HEK293 (cell line): ENCODE measurements around the gene KIRREL3.
A peak's percentile ranks its signal among the peaks of the same experiment; 100 is the strongest.

Experiments
- CTCF ChIA-PET: fragments of 350-600 bp; formaldehyde crosslinking; extraction: SDS; loops from one replicate; lab custom pipeline; 2021; ENCODE audit warnings: antibody characterized with exemption; lab: Yijun Ruan, JAX
- POLR2A ChIA-PET: fragments of 300-600 bp; formaldehyde crosslinking; extraction: SDS; loops from one replicate; lab custom pipeline; 2020; ENCODE audit warnings: antibody characterized with exemption, inconsistent platforms; lab: Yijun Ruan, JAX
- H3K27ac ChIP-seq: fragments of 200-500 bp; sonication (Bioruptor generic); 2 replicates; pipeline ENCODE4 v1.5.1; 2014; ENCODE audit warnings: low read depth, low read length, control low read depth, inconsistent platforms; ENCODE audit errors: extremely low read depth
- H3K36me3 ChIP-seq, 2 experiments: fragments of 200-500 bp in 1 of 2; sonication (Bioruptor generic) in 1 of 2; 1 replicate in 1 of 2; 2 replicates in 1 of 2; pipeline ENCODE4 v1.5.1; 2014 to 2017; ENCODE audit warnings: inconsistent platforms in 2 of 2, low read length in 2 of 2; ENCODE audit not compliant: control insufficient read depth in 2 of 2, insufficient read depth in 1 of 2
- H3K4me1 ChIP-seq: fragments of 200-500 bp; sonication (Bioruptor generic); 2 replicates; pipeline ENCODE4 v1.5.1; 2014; ENCODE audit warnings: mild to moderate bottlenecking, low read length, inconsistent platforms; ENCODE audit not compliant: control insufficient read depth, insufficient read depth
- H3K4me3 ChIP-seq: 2 replicates; pipeline ENCODE4 v1.5.1; 2011; ENCODE audit warnings: low read depth, mild to moderate bottlenecking, control low read depth, low read length, moderate library complexity
- H3K9me3 ChIP-seq: fragments of 200-500 bp; sonication (Bioruptor generic); 2 replicates; pipeline ENCODE4 v1.5.1; 2014; ENCODE audit warnings: low read depth, low read length, inconsistent platforms; ENCODE audit not compliant: control insufficient read depth, insufficient read depth
- BCL11B ChIP-seq: fragments of 450-650 bp; formaldehyde crosslinking; IDR thresholded peaks from 2 replicates; pipeline ENCODE4 v1.5.1; 2016; ENCODE audit warnings: low read depth, missing biosample characterization, missing genetic modification characterization
- EGR2 ChIP-seq: fragments of 450-650 bp; formaldehyde crosslinking; IDR thresholded peaks from 2 replicates; pipeline ENCODE4 v1.5.1; 2016; ENCODE audit warnings: low read depth, missing biosample characterization, missing genetic modification characterization
- FEZF1 ChIP-seq: fragments of 450-650 bp; formaldehyde crosslinking; IDR thresholded peaks from 2 replicates; pipeline ENCODE4 v1.5.1; 2016; ENCODE audit warnings: missing biosample characterization, missing genetic modification characterization
- GLI4 ChIP-seq: fragments of 450-650 bp; formaldehyde crosslinking; IDR thresholded peaks from 2 replicates; pipeline ENCODE4 v1.5.1; 2016; ENCODE audit warnings: missing biosample characterization, missing genetic modification characterization
- REPIN1 ChIP-seq: fragments of 450-650 bp; formaldehyde crosslinking; IDR thresholded peaks from 2 replicates; pipeline ENCODE4 v1.5.1; 2017; ENCODE audit warnings: missing biosample characterization, missing genetic modification characterization, low read depth
- ZFP3 ChIP-seq: fragments of 450-650 bp; formaldehyde crosslinking; IDR thresholded peaks from 2 replicates; pipeline ENCODE4 v1.5.1; 2016; ENCODE audit warnings: low read depth, missing biosample characterization, missing genetic modification characterization
- ZNF121 ChIP-seq: fragments of 450-650 bp; formaldehyde crosslinking; IDR thresholded peaks from 2 replicates; pipeline ENCODE4 v1.5.1; 2016; ENCODE audit warnings: missing biosample characterization, missing genetic modification characterization
- ZNF132 ChIP-seq: fragments of 450-650 bp; formaldehyde crosslinking; IDR thresholded peaks from 2 replicates; pipeline ENCODE4 v1.5.1; 2017; ENCODE audit warnings: missing biosample characterization, missing genetic modification characterization, borderline replicate concordance
- ZNF133 ChIP-seq: fragments of 450-650 bp; formaldehyde crosslinking; IDR thresholded peaks from 2 replicates; pipeline ENCODE4 v1.5.1; 2016; ENCODE audit warnings: missing biosample characterization, missing genetic modification characterization
- ZNF174 ChIP-seq: fragments of 450-650 bp; formaldehyde crosslinking; IDR thresholded peaks from 2 replicates; pipeline ENCODE4 v1.5.0; 2017; ENCODE audit warnings: missing biosample characterization, mild to moderate bottlenecking, missing genetic modification characterization
- ZNF274 ChIP-seq, 2 experiments: fragments of 200-500 bp in 1 of 2; fragments of 450-650 bp in 1 of 2; sonication (Bioruptor generic) in 1 of 2; formaldehyde crosslinking in 1 of 2; IDR thresholded peaks; 2 replicates each; pipeline versions ENCODE4 v1.5.1 to v1.6.1; 2014 to 2016; ENCODE audit warnings: borderline replicate concordance in 1 of 2, inconsistent platforms in 1 of 2, low read length in 1 of 2, missing biosample characterization in 1 of 2, missing genetic modification characterization in 1 of 2
- ZNF302 ChIP-seq: fragments of 450-650 bp; formaldehyde crosslinking; IDR thresholded peaks from 2 replicates; pipeline ENCODE4 v1.5.1; 2016; ENCODE audit warnings: missing biosample characterization, missing genetic modification characterization, low read depth
- ZNF521 ChIP-seq: fragments of 450-650 bp; formaldehyde crosslinking; IDR thresholded peaks from 2 replicates; pipeline ENCODE4 v1.5.1; 2017; ENCODE audit warnings: missing biosample characterization, mild to moderate bottlenecking, missing genetic modification characterization
- ZNF621 ChIP-seq: fragments of 450-650 bp; formaldehyde crosslinking; IDR thresholded peaks from 2 replicates; pipeline ENCODE4 v1.5.1; 2017; ENCODE audit warnings: missing biosample characterization, missing genetic modification characterization
- ZNF785 ChIP-seq: fragments of 450-650 bp; formaldehyde crosslinking; IDR thresholded peaks from 2 replicates; pipeline ENCODE4 v1.5.1; 2016; ENCODE audit warnings: missing biosample characterization, missing genetic modification characterization
- TF ChIP-seq, protein P1 (sequence below): fragments of 450-650 bp; formaldehyde crosslinking; IDR thresholded peaks from 2 replicates; pipeline ENCODE4 v1.5.1; 2016; ENCODE audit warnings: missing biosample characterization, missing genetic modification characterization
- TF ChIP-seq, protein P2 (sequence below): fragments of 450-650 bp; formaldehyde crosslinking; IDR thresholded peaks from 2 replicates; pipeline ENCODE4 v1.5.1; 2016; ENCODE audit warnings: missing biosample characterization, missing genetic modification characterization

KIRREL3 gene

DNA sequence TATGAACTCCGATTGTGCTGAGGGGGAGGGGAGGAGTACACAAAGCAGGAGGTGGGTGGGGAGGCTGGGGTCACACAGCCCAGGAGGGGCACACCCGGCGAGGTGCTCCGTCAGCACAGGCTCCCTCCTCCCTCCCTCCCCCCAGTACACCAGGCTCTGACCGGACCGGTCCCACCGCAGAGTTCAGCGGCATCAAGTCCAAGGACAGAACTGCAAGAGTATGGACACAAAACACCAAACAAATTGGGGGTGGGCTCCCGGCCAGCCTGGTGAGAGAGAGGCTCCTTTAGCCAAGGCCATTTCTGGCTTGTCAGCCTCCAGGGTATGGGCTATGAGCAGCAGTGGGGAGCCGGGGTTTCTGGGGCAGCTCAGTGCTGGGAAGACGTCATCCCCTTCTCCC, 576.8 kb downstream of the KIRREL3 start:
- no peaks in the 10 kb centered on the region for H3K4me1 ChIP-seq
- no peaks in the 10 kb centered on the region for H3K9me3 ChIP-seq
- no peaks in the 10 kb centered on the region for H3K36me3 ChIP-seq
- CTCF ChIA-PET: interaction anchor here (1.5 to 1.6 kb wide), 2 partner anchors 17 to 57 kb away, joined by 3 to 5 read pairs; no protein-coding TSS in a partner anchor
- POLR2A ChIA-PET: interaction anchor here (0.7 kb wide), 1 partner anchor 49 kb away, joined by 5 read pairs; no protein-coding TSS in a partner anchor
- no peak overlapping the region for H3K4me3 ChIP-seq
- no peak overlapping the region for H3K27ac ChIP-seq
- TF ChIP-seq ZNF132: no peak
- TF ChIP-seq ZFP3 (tag by site-specific recombination): no peak
- TF ChIP-seq, protein P1, sequence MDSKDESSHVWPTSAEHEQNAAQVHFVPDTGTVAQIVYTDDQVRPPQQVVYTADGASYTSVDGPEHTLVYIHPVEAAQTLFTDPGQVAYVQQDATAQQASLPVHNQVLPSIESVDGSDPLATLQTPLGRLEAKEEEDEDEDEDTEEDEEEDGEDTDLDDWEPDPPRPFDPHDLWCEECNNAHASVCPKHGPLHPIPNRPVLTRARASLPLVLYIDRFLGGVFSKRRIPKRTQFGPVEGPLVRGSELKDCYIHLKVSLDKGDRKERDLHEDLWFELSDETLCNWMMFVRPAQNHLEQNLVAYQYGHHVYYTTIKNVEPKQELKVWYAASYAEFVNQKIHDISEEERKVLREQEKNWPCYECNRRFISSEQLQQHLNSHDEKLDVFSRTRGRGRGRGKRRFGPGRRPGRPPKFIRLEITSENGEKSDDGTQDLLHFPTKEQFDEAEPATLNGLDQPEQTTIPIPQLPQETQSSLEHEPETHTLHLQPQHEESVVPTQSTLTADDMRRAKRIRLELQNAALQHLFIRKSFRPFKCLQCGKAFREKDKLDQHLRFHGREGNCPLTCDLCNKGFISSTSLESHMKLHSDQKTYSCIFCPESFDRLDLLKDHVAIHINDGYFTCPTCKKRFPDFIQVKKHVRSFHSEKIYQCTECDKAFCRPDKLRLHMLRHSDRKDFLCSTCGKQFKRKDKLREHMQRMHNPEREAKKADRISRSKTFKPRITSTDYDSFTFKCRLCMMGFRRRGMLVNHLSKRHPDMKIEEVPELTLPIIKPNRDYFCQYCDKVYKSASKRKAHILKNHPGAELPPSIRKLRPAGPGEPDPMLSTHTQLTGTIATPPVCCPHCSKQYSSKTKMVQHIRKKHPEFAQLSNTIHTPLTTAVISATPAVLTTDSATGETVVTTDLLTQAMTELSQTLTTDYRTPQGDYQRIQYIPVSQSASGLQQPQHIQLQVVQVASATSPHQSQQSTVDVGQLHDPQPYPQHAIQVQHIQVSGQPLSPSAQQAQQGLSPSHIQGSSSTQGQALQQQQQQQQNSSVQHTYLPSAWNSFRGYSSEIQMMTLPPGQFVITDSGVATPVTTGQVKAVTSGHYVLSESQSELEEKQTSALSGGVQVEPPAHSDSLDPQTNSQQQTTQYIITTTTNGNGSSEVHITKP: no peak
- TF ChIP-seq, protein P2, sequence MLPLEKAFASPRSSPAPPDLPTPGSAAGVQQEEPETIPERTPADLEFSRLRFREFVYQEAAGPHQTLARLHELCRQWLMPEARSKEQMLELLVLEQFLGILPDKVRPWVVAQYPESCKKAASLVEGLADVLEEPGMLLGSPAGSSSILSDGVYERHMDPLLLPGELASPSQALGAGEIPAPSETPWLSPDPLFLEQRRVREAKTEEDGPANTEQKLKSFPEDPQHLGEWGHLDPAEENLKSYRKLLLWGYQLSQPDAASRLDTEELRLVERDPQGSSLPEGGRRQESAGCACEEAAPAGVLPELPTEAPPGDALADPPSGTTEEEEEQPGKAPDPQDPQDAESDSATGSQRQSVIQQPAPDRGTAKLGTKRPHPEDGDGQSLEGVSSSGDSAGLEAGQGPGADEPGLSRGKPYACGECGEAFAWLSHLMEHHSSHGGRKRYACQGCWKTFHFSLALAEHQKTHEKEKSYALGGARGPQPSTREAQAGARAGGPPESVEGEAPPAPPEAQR (tag by site-specific recombination): no peak
- TF ChIP-seq ZNF785 (tag by site-specific recombination): no peak
- no peak for TF ChIP-seq ZNF121

DNA sequence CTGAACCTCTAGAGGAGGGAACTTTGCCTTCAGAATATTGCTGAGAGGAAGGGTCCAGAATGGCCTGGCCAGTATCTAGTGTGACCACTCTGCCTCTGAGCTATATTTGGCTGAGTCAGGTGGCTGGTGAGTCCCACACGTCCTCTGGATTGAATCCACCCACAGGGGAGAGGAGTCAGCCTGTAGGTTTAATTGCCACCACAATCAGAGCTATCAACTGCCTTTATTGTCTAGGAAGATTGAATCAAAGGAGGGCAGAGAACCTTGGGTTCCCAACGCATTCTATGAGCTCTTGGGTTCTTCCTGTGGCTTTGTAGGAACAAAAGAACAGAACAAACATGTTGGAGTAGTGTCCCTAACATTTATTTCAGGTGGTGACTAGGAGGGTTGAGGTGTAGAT, 577.4 kb downstream of the KIRREL3 start:
- ChIA-PET POLR2A (interaction anchor here (0.7 kb wide), 1 partner anchor 49 kb away, joined by 5 read pairs; no protein-coding TSS in a partner anchor), CTCF (interaction anchor here (1.5 to 1.6 kb wide), 2 partner anchors 18 to 58 kb away, joined by 3 to 5 read pairs; no protein-coding TSS in a partner anchor)
- H3K27ac ChIP-seq: no peak overlapping the region
- H3K4me3 ChIP-seq: no peak overlapping the region
- H3K36me3 ChIP-seq: no peaks in the 10 kb centered on the region
- TF ChIP-seq, protein P1: no peak
- peak; percentile 47 for TF ChIP-seq EGR2 (tag by site-specific recombination)
- TF ChIP-seq, all 188 proteins: peak for 1
- no peaks in the 10 kb centered on the region for H3K9me3 ChIP-seq
- no peaks in the 10 kb centered on the region for H3K4me1 ChIP-seq

DNA sequence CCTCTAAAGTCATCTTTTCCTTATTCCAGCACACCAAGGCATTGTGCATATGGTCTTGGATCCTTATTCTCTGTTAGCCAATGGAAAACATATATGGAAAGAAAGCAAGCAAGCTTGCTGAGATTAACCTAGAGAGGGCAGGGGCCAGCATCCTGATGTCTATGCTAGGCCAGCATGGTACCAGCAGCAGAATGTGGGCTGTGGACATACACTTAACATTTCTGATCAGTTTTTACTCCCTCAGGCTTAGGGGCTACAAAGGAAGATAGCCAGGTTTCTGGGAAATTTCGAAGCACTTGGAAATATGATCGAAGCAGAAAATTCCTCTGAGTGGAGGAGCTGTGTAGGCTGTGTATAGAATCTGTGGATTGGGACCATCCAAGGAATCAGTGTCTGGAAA, 578.1 kb downstream of the KIRREL3 start:
- H3K36me3 ChIP-seq: no peaks in the 10 kb centered on the region
- no peaks in the 10 kb centered on the region for H3K4me1 ChIP-seq
- ChIA-PET CTCF (interaction anchor here (1.5 to 1.9 kb wide), 3 partner anchors 19 to 112 kb away, joined by 3 to 7 read pairs (median 5); no protein-coding TSS in a partner anchor), POLR2A (no interaction called here)
- no peak overlapping the region for H3K4me3 ChIP-seq
- no peak overlapping the region for H3K27ac ChIP-seq
- H3K9me3 ChIP-seq: no peaks in the 10 kb centered on the region
- no peak for TF ChIP-seq ZNF274 (IDR thresholded peaks at IDR 0.05; ENCODE audit: low read length)
- no peak for TF ChIP-seq ZNF274 (tag by site-specific recombination; IDR thresholded peaks at IDR 0.05; ENCODE audit: borderline replicate concordance)
- TF ChIP-seq BCL11B (tag by site-specific recombination): no peak
- TF ChIP-seq ZNF521 (tag by site-specific recombination): no peak
- no peak for TF ChIP-seq ZNF621 (tag by site-specific recombination)
- no peak for TF ChIP-seq ZNF174
- TF ChIP-seq FEZF1 (tag by site-specific recombination): no peak
- no peak for TF ChIP-seq ZNF133 (tag by site-specific recombination)
- TF ChIP-seq, protein P1: no peak
- TF ChIP-seq ZNF302: no peak
- TF ChIP-seq ZNF121: no peak
- TF ChIP-seq GLI4 (tag by site-specific recombination): no peak
- TF ChIP-seq REPIN1: no peak
- no peak for TF ChIP-seq ZFP3 (tag by site-specific recombination)
